Aorta (tissue), 5 donors: Measurements from ENCODE around the gene SUMO2. TPM values are rescaled to one million over a fixed set of nuclear protein-coding genes. Genes with fewer than 3 reads are reported as not detected.
A peak's percentile ranks its signal among the peaks of the same experiment; 100 is the strongest.

Experiments used
- ATAC-seq: fragments of 200-7000 bp; cut with Tn5 transposase; one replicate; pipeline ENCODE4 v1.9.1; 2022; ENCODE audit warnings: moderate library complexity; ENCODE audit not compliant: low FRiP score
- DNase-seq, 2 donors: peaks; one replicate each; pipeline ENCODE4 v3.0.0-alpha.2; 2020
- H3K27ac ChIP-seq, 2 donors: one replicate each; pipeline ENCODE4 v1.5.1; 2013; ENCODE audit warnings: low read length in 2 of 2, mild to moderate bottlenecking in 2 of 2, moderate library complexity in 2 of 2, control low read depth in 1 of 2, inconsistent platforms in 1 of 2, low read depth in 1 of 2
- H3K27me3 ChIP-seq, 2 donors: one replicate each; pipeline ENCODE4 v1.6.1; 2013; ENCODE audit warnings: control low read depth in 1 of 2, low read length in 1 of 2, mild to moderate bottlenecking in 1 of 2, moderate library complexity in 1 of 2; ENCODE audit not compliant: insufficient read depth in 2 of 2, control insufficient read depth in 1 of 2
- H3K36me3 ChIP-seq, 2 donors: one replicate each; pipeline ENCODE4 v1.6.1; 2013; ENCODE audit warnings: control low read depth in 1 of 2, low read length in 1 of 2, mild to moderate bottlenecking in 1 of 2; ENCODE audit not compliant: insufficient read depth in 2 of 2, control insufficient read depth in 1 of 2
- H3K4me1 ChIP-seq, 2 donors: one replicate each; pipeline ENCODE4 v1.6.1; 2013; ENCODE audit warnings: low read length in 2 of 2, control low read depth in 1 of 2, mild to moderate bottlenecking in 1 of 2, moderate library complexity in 1 of 2; ENCODE audit not compliant: insufficient read depth in 2 of 2, control insufficient read depth in 1 of 2
- H3K4me3 ChIP-seq, 2 donors: one replicate each; pipeline ENCODE4 v1.5.1; 2013; ENCODE audit warnings: low read length in 2 of 2, control low read depth in 1 of 2, mild to moderate bottlenecking in 1 of 2
- H3K9me3 ChIP-seq: one replicate; pipeline ENCODE4 v1.6.1; 2013; ENCODE audit warnings: mild to moderate bottlenecking, low read length; ENCODE audit not compliant: control insufficient read depth
- WGBS, 2 donors: extraction: QIAGEN DNeasy Blood & Tissue Kit; methylation state at CpG; one replicate each; pipeline ENCODE4 v1.1.7; 2013; 5-methylcytosine and 5-hydroxymethylcytosine counted together
- intact Hi-C, 2 donors: fragments of 100-400 bp; cut with DNase I; formaldehyde crosslinking; loops; one replicate each; pipeline versions ENCODE4 v1.14.2 to v1.15.0; 2022
- polyA plus RNA-seq, 2 donors: library from polyadenylated mRNA; stranded (reverse); fragments of 200-250 nt; gene quantifications; one replicate each; pipeline ENCODE4 v1.2.3, GENCODE V29; 2013
- total RNA-seq, 2 donors: library from RNA; stranded (reverse); fragmentation: NEBNext Ultra II Directional; extraction: Animal tissue kit (Norgen Biotek cat#: 25700); gene quantifications; one replicate each; pipeline ENCODE4 v1.2.1, GENCODE V29; 2021
- donor health status: healthy with polysubstance abuse.
- donor health status: Bipolar disorder and iron deficiency.
- donor health status: DM: no; HTN: no; CAD: no.
- donor health status: DM: no; HTN: no; CAD: no.
- donor health status: DM: yes; HTN: yes; CAD: no.

Gene SUMO2
- total and polyA plus RNA-seq, 4 donors = 96.2 to 280 (median 188) TPM

- H3K27me3 ChIP-seq = no peaks in the 10 kb centered on the region
- 94 to 95% methylated on average over 8 of the region's 8 CpGs for WGBS, 2 donors
- no peak for DNase-seq
- intact Hi-C loops = no loop called here
- no peak overlapping the region for H3K4me3 ChIP-seq
- H3K4me1 ChIP-seq = no peaks in the 10 kb centered on the region
- no peak for ATAC-seq
- no peaks in the 10 kb centered on the region for H3K36me3 ChIP-seq
- H3K9me3 ChIP-seq = no peaks in the 10 kb centered on the region
- no peak overlapping the region for H3K27ac ChIP-seq
These were observed 55.8 kb downstream of the SUMO2 start for GRCh38 chr17:75126954-75127353.

DNA sequence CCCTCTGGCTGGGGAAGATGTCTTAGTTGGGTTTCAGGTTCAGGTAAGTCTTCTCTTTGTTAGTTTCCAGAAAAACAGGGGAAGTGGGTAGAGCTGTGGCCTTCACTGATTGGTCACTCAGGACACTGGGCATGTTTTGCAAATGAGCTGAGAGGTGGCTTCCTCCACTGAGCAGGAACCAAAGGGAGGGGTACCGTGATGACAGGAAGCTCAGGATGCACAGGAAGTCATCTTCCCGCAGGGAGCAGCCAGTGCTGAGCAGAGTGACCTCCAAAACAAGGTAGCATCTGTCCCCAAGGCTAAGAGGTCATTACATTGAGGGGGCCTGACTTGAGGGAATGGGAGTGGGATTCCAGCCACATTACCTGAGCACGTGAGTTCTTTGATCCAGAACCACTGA is 56.8 kb downstream of the SUMO2 start:
- intact Hi-C loops = no loop called here

DNA sequence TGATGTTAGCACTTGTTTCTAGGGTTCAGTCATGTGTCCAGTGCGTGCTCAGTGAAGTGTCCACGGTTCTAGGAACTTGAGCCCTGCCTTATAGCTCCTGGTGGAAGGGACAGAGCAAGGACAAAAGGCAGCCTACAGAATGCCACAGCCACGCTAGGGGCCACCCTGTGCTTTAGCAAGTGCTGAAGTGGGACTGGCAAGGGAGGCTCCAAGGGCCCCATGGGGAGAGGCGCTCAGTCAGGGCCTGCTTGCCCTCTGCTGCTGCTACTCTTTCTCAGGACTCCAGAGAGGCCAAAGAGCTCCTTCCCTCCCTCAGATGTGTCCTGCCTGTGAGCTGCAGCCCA is 58.0 kb downstream of the SUMO2 start:
- Histone ChIP-seq H3K27ac (no peak overlapping the region), H3K9me3 (no peaks in the 10 kb centered on the region), H3K4me3 (no peak overlapping the region), H3K27me3 (no peaks in the 10 kb centered on the region), H3K36me3 (no peaks in the 10 kb centered on the region), H3K4me1 (no peaks in the 10 kb centered on the region)
- DNase-seq (no peak), ATAC-seq (no peak)
- WGBS, 2 donors = 90 to 93% methylated on average over 4 of the region's 4 CpGs
- intact Hi-C loops = no loop called here

More for the DNA sequence above, 56.8 kb downstream of the SUMO2 start:
- H3K27me3 ChIP-seq = no peaks in the 10 kb centered on the region
- H3K27ac ChIP-seq = no peak overlapping the region
- DNase-seq (no peak), ATAC-seq (no peak)
- H3K4me1 ChIP-seq = no peaks in the 10 kb centered on the region
- no peak overlapping the region for H3K4me3 ChIP-seq
- 57 to 58% methylated on average over 3 of the region's 3 CpGs for WGBS, 2 donors
- no peaks in the 10 kb centered on the region for H3K9me3 ChIP-seq
- H3K36me3 ChIP-seq = no peaks in the 10 kb centered on the region

DNA sequence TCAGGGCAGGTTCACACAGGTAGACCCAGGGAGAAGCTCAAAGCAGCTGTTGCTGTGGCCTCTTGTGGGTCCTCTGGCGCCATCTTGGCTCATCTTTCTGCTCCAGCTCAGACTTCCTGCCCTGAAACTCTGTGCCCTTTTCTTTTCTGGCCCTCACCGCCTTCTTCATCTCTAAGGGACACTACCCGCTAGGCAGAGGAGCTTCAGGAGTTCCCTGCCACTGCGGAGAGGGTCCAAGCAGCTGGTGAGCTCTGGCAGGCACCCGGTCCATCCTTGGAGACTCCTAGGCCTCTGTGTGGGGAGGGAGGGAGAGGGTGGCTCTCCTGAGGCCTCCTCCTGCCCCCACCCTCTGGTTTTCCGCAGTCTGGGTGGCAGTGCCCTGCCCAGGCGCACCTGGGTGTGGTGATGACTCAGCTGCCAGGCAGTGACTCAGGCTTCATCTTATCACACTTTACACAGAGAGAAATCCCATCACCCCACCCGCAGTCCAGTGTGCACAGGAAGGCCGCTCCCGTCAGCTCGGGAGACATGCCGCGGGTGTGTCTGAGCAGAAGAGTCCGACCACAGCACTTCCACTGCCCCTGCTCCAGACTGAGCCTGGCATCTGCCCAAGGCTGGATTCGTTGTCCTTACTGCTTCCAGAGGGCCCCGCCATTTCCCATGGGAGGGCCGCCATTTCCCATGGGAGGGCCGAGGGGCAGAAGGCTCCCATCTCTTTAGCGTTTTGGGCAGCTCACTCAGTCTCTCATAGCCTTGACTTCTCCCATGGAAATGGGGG is 58.5 kb downstream of the SUMO2 start:
- H3K27ac ChIP-seq = no peak overlapping the region
- no peak overlapping the region for H3K4me3 ChIP-seq
- 84% methylated on average over 19 of the region's 19 CpGs for WGBS, 2 donors
- no peaks in the 10 kb centered on the region for H3K9me3 ChIP-seq
- no peaks in the 10 kb centered on the region for H3K4me1 ChIP-seq
- no peaks in the 10 kb centered on the region for H3K27me3 ChIP-seq
- DNase-seq = peak in 1 of 2 donors; percentile 78
- intact Hi-C loops = no loop called here
- no peaks in the 10 kb centered on the region for H3K36me3 ChIP-seq
- peak; percentile 63 for ATAC-seq

DNA sequence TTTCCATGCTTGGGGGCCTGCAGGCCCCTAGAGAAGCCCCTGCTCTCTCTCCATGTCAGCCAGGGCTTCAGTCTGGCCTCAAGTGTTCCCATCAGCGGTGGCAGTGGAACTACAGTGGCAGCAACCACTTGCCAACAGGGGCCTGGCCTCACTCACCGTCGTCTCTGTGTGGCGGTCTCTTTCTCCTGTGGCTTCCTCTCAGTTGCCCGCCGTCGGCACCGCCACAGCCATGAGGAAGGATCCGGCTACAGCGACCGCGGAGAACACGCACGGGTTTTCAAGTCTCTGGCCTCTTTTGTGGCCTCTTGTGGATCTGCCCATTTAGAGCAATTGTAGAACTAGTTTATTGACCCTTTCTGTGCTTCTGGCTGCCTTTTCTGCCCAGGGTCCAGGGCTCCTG is 64.5 kb downstream of the SUMO2 start:
- Histone ChIP-seq H3K36me3 (no peaks in the 10 kb centered on the region), H3K27me3 (no peaks in the 10 kb centered on the region), H3K4me3 (no peak overlapping the region), H3K4me1 (no peaks in the 10 kb centered on the region), H3K9me3 (no peaks in the 10 kb centered on the region), H3K27ac (no peak overlapping the region)
- intact Hi-C loops = loop anchor here in 1 of 2 donors (10.0 kb wide), 1 partner anchor 56 kb away; no protein-coding TSS in a partner anchor
- 93 to 95% methylated on average over 14 of the region's 14 CpGs for WGBS, 2 donors
- DNase-seq (no peak), ATAC-seq (no peak)

DNA sequence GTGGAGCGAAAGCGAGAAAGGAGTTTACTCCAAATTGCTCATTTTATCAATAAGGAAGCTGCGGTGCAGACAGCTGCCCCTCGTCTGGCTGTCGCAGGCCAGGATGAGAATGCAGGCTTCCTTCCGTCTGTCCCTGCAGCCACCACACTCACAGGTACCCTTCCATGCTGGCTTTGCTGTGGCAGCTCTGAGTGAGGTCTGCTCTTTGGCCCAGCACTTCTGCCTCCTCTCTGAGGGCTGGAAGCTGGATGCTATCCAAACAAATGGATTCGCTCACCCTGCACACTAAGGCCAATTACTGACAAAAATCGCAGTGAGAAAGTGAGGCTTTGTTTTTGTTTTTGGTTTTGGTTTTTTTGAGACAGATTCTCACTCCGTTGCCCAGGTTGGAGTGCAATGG is 66.0 kb downstream of the SUMO2 start:
- Histone ChIP-seq H3K36me3 (no peaks in the 10 kb centered on the region), H3K27ac (no peak overlapping the region), H3K4me1 (no peaks in the 10 kb centered on the region), H3K4me3 (no peak overlapping the region), H3K9me3 (no peaks in the 10 kb centered on the region), H3K27me3 (no peaks in the 10 kb centered on the region)
- WGBS, 2 donors = 81% methylated on average over 9 of the region's 9 CpGs
- ATAC-seq (no peak), DNase-seq (no peak)
- intact Hi-C loops = loop anchor here in 1 of 2 donors (10.0 kb wide), 1 partner anchor 58 kb away; no protein-coding TSS in a partner anchor

Other genes starting within 250 kb of the SUMO2 start
- not detected for gene OTOP3, start 247.1 kb downstream of the SUMO2 start, total RNA-seq
- 1 to 10 TPM in 1 of 2 donors, not detected in 1; 1.8 TPM for gene OTOP3, start 247.1 kb downstream of the SUMO2 start, polyA plus RNA-seq
- 10 to 100 TPM; 10.7 to 32.6 TPM for gene HID1, start 210.2 kb downstream of the SUMO2 start, total RNA-seq
- gene HID1, start 210.2 kb downstream of the SUMO2 start, polyA plus RNA-seq = 1 to 10 TPM; 6.1 to 7.8 TPM
- gene CDR2L, start 195.3 kb downstream of the SUMO2 start, total RNA-seq = 10 to 100 TPM; 20.2 to 23.6 TPM
- gene CDR2L, start 195.3 kb downstream of the SUMO2 start, polyA plus RNA-seq = 1 to 10 TPM; 5.8 to 7.4 TPM
- 10 to 100 TPM; 16.6 to 17.4 TPM for gene MRPL58, start 170.3 kb downstream of the SUMO2 start, total RNA-seq
- 10 to 100 TPM; 25.2 to 31.2 TPM for gene MRPL58, start 170.3 kb downstream of the SUMO2 start, polyA plus RNA-seq
- gene ATP5PD, start 136.0 kb downstream of the SUMO2 start, total RNA-seq = 100 to 1,000 TPM; 136 to 149 TPM
- gene ATP5PD, start 136.0 kb downstream of the SUMO2 start, polyA plus RNA-seq = 100 to 1,000 TPM; 349 to 520 TPM
- gene KCTD2, start 135.7 kb downstream of the SUMO2 start, total RNA-seq = 10 to 100 TPM; 21.4 to 26.4 TPM
- 10 to 100 TPM; 13.9 to 14.9 TPM for gene KCTD2, start 135.7 kb downstream of the SUMO2 start, polyA plus RNA-seq
- 10 to 100 TPM in 1 of 2 donors, 1 to 10 TPM in 1; 5.6 to 11.4 TPM for gene SLC16A5, start 95.0 kb downstream of the SUMO2 start, total RNA-seq
- 1 to 10 TPM; 7.8 to 7.9 TPM for gene SLC16A5, start 95.0 kb downstream of the SUMO2 start, polyA plus RNA-seq
- gene ARMC7, start 73.0 kb downstream of the SUMO2 start, total RNA-seq = 10 to 100 TPM in 1 of 2 donors, 1 to 10 TPM in 1; 8.7 to 19.4 TPM
- gene ARMC7, start 73.0 kb downstream of the SUMO2 start, polyA plus RNA-seq = 1 to 10 TPM; 4.9 to 8.6 TPM
- gene NT5C, start 51.2 kb downstream of the SUMO2 start, total RNA-seq = 10 to 100 TPM; 24.7 to 29.6 TPM
- 10 to 100 TPM; 28.7 to 93.0 TPM for gene NT5C, start 51.2 kb downstream of the SUMO2 start, polyA plus RNA-seq
- 10 to 100 TPM; 16.0 to 18.3 TPM for gene JPT1, start 28.4 kb downstream of the SUMO2 start, total RNA-seq
- 100 to 1,000 TPM in 1 of 2 donors, 10 to 100 TPM in 1; 10.8 to 144 TPM for gene JPT1, start 28.4 kb downstream of the SUMO2 start, polyA plus RNA-seq
- 10 to 100 TPM; 71.0 to 76.2 TPM for gene NUP85, start 22.7 kb upstream of the SUMO2 start, total RNA-seq
- gene NUP85, start 22.7 kb upstream of the SUMO2 start, polyA plus RNA-seq = 10 to 100 TPM; 17.2 to 99.5 TPM
- 10 to 100 TPM; 38.9 to 51.0 TPM for gene GGA3, start 78.6 kb upstream of the SUMO2 start, total RNA-seq
- 10 to 100 TPM in 1 of 2 donors, 1 to 10 TPM in 1; 5.6 to 30.8 TPM for gene GGA3, start 78.6 kb upstream of the SUMO2 start, polyA plus RNA-seq
- 10 to 100 TPM; 24.6 to 26.6 TPM for gene MRPS7, start 78.9 kb upstream of the SUMO2 start, total RNA-seq
- 10 to 100 TPM; 37.9 to 38.8 TPM for gene MRPS7, start 78.9 kb upstream of the SUMO2 start, polyA plus RNA-seq
- gene MIF4GD, start 88.3 kb upstream of the SUMO2 start, total RNA-seq = 10 to 100 TPM; 26.2 to 27.4 TPM
- 10 to 100 TPM; 27.7 to 33.0 TPM for gene MIF4GD, start 88.3 kb upstream of the SUMO2 start, polyA plus RNA-seq
- 10 to 100 TPM in 1 of 2 donors, 1 to 10 TPM in 1; 8.0 to 15.7 TPM for gene SLC25A19, start 106.5 kb upstream of the SUMO2 start, total RNA-seq
- gene SLC25A19, start 106.5 kb upstream of the SUMO2 start, polyA plus RNA-seq = 1 to 10 TPM; 5.0 to 7.8 TPM
- 100 to 1,000 TPM in 1 of 2 donors, 10 to 100 TPM in 1; 96.8 to 106 TPM for gene GRB2, start 222.7 kb upstream of the SUMO2 start, total RNA-seq
- gene GRB2, start 222.7 kb upstream of the SUMO2 start, polyA plus RNA-seq = 10 to 100 TPM; 36.6 to 38.2 TPM